ENCODE results near the gene LRP10. TPM values are rescaled to one million over a fixed set of nuclear protein-coding genes. Genes with fewer than 3 reads are reported as not detected.

Gene LRP10
- total and polyA plus RNA-seq, 2 of the 4 experiments (the other 2 are of a cell fraction): 25.1 to 118 TPM

GRCh38 chr14:22923746-22924145 lies 52.2 kb downstream of the LRP10 start:
- no peak for TF ChIP-seq MXI1 (IDR thresholded peaks at IDR 0.05; ENCODE audit: borderline replicate concordance, low read depth, low read length)
- no peak for TF ChIP-seq POLR2A (IDR thresholded peaks at IDR 0.05; ENCODE audit: low read depth, low read length)
- no peak for TF ChIP-seq SMC3 (IDR thresholded peaks at IDR 0.05; ENCODE audit: low read depth, low read length)
- no peak for TF ChIP-seq RFX5 (IDR thresholded peaks at IDR 0.05; ENCODE audit: low read depth, low read length)
- no peak for TF ChIP-seq CHD1 (IDR thresholded peaks at IDR 0.05; ENCODE audit: low read depth, low read length)
- TF ChIP-seq CEBPB (IDR thresholded peaks at IDR 0.05; ENCODE audit: low read depth, low read length): no peak
- TF ChIP-seq FOS (IDR thresholded peaks at IDR 0.05; ENCODE audit: low read depth, low read length): no peak
- TF ChIP-seq CTCF (conservative IDR thresholded peaks at IDR 0.05; ENCODE audit: low read depth, low read length): no peak
- no peak for TF ChIP-seq RCOR1 (IDR thresholded peaks at IDR 0.05; ENCODE audit: insufficient replicate concordance, low read length)
- TF ChIP-seq ELK1 (IDR thresholded peaks at IDR 0.05; ENCODE audit: borderline replicate concordance, low read depth, low read length): no peak
- TF ChIP-seq BHLHE40 (IDR thresholded peaks at IDR 0.05; ENCODE audit: low read depth, low read length): no peak
- TF ChIP-seq MAZ (IDR thresholded peaks at IDR 0.05; ENCODE audit: borderline replicate concordance, low read depth, low read length): no peak
- TF ChIP-seq NFE2L2 (IDR thresholded peaks at IDR 0.05; ENCODE audit: low read depth, low read length): no peak
- no peak for TF ChIP-seq RAD21 (IDR thresholded peaks at IDR 0.05; ENCODE audit: low read length)
- no peak for TF ChIP-seq USF2 (IDR thresholded peaks at IDR 0.05; ENCODE audit: low read depth, low read length)
- no peak for TF ChIP-seq MAFK (IDR thresholded peaks at IDR 0.05; ENCODE audit: low read depth, low read length)
- Histone ChIP-seq H4K91ac (ENCODE audit: insufficient read depth, low read depth, low read length) (no peak overlapping the region), H2BK15ac (ENCODE audit: low read depth, low read length) (no peak overlapping the region), H3K18ac (ENCODE audit: low read depth, low read length) (no peak overlapping the region), H2AK5ac (ENCODE audit: low read depth, low read length) (no peak overlapping the region), H3K4me3 (ENCODE audit: insufficient read depth, low read depth, low read length) (no peak overlapping the region), H3K79me1 (ENCODE audit: low read depth in 1 of 2, low read length in 2 of 2) (peaks cover 5 to 49% of the 10 kb centered on the region in 2 experiments), H2BK120ac (ENCODE audit: low read depth, low read length) (no peak overlapping the region), H3K9me3 (ENCODE audit: control insufficient read depth, insufficient read depth, low read length) (no peaks in the 10 kb centered on the region), H2BK5ac (ENCODE audit: low read depth, low read length, poor library complexity, severe bottlenecking) (no peak overlapping the region), H2AFZ (replicated peaks; ENCODE audit: low read length, poor library complexity) (no peak overlapping the region), H2AK9ac (replicated peaks; ENCODE audit: low read depth, low read length, poor library complexity) (no peak overlapping the region), H3K23ac (ENCODE audit: low read depth, low read length) (no peak overlapping the region), H3K9me1 (ENCODE audit: insufficient read depth, low read length) (peaks cover 8% of the 10 kb centered on the region; the same call in 1 of the 2 replicates), H4K5ac (ENCODE audit: low read depth, low read length) (no peak overlapping the region), H3K4me2 (ENCODE audit: low read depth, low read length) (no peak overlapping the region), H2BK20ac (ENCODE audit: low read depth, low read length) (no peak overlapping the region), H3K36me3 (ENCODE audit: control insufficient read depth, insufficient read depth, low read length) (peaks cover 37% of the 10 kb centered on the region), H3K27ac (ENCODE audit: insufficient read depth, low read length) (no peak overlapping the region), H3K56ac (ENCODE audit: extremely low read depth, insufficient read depth, low read length) (no peak overlapping the region), H3K9ac (ENCODE audit: low read depth, low read length) (no peak overlapping the region), H4K8ac (ENCODE audit: low read depth in 2 of 2, low read length in 2 of 2) (no peak overlapping the region), H3K4ac (ENCODE audit: low read depth, low read length) (no peak overlapping the region), H3K27me3 (ENCODE audit: control insufficient read depth, insufficient read depth, low read length) (no peaks in the 10 kb centered on the region), H3K4me1 (ENCODE audit: control insufficient read depth, insufficient read depth, low read length) (peaks cover 6% of the 10 kb centered on the region; the same call in 1 of the 2 replicates), H3K14ac (replicated peaks; ENCODE audit: low read depth, low read length) (no peak overlapping the region), H4K20me1 (ENCODE audit: insufficient read depth, low read length) (no peaks in the 10 kb centered on the region)
- ATAC-seq (ENCODE audit: low read depth): no peak
- intact Hi-C loops (cut with micrococcal nuclease): no loop called here
- ChIA-PET CTCF (no interaction called here), POLR2A (ENCODE audit: unreplicated experiment) (no interaction called here)
- 100% methylated on average over 1 of the region's 5 CpGs; no CpG with 5 or more reads in 1 of the 2 experiments for WGBS, 2 experiments (ENCODE audit: extremely low coverage in 2 of 2, insufficient read length in 1 of 2)
- dilution Hi-C loops (cut with HindIII; ENCODE audit: low sequenced_read_pairs, unreplicated experiment): no loop called here
- no peak for DNase-seq
- BruUV-seq (replicated peaks): no TSS peak
- in situ Hi-C loops (cut with MboI; ENCODE audit: low sequenced_read_pairs): no loop called here
